HG02840 (cell line): ENCODE results near the gene NR1D2.
"Not testable (repeated sequence)": the region's sequence is repeated elsewhere in the genome, so short reads cannot be mapped to it uniquely, and the experiment has no call there.

Experiments
- ATAC-seq: cut with Tn5 transposase; IDR thresholded peaks from one replicate; pipeline ENCODE4 v1.9.1; 2021; ENCODE audit warnings: mild to moderate bottlenecking, moderate library complexity, moderate number of reproducible peaks; ENCODE audit not compliant: unreplicated experiment, low FRiP score

Gene NR1D2

GRCh38 chr3:23999012-23999641 is 54.0 kb downstream of the NR1D2 start:
- no peak for ATAC-seq

GRCh38 chr3:24002129-24002528 is 57.0 kb downstream of the NR1D2 start:
- no peak for ATAC-seq

GRCh38 chr3:24003466-24003865 is 58.4 kb downstream of the NR1D2 start:
- no peak for ATAC-seq

- ATAC-seq: no peak
Observed at GRCh38 chr3:24004171-24004938, 59.3 kb downstream of the NR1D2 start.

GRCh38 chr3:24005669-24006068 is 60.6 kb downstream of the NR1D2 start:
- no peak for ATAC-seq

- not testable (repeated sequence) for ATAC-seq
Observed at GRCh38 chr3:24010834-24011233, 65.7 kb downstream of the NR1D2 start.

GRCh38 chr3:24012589-24013269 is 67.6 kb downstream of the NR1D2 start:
- ATAC-seq: no peak

- ATAC-seq: no peak
Observed at GRCh38 chr3:24017305-24017704, 72.2 kb downstream of the NR1D2 start.

GRCh38 chr3:24018784-24019570 is 73.9 kb downstream of the NR1D2 start:
- no peak for ATAC-seq

GRCh38 chr3:24019585-24019984 is 74.5 kb downstream of the NR1D2 start:
- ATAC-seq: no peak

GRCh38 chr3:24020036-24020691 is 75.1 kb downstream of the NR1D2 start:
- ATAC-seq: no peak

- ATAC-seq: no peak
Observed at GRCh38 chr3:24023197-24023596, 78.1 kb downstream of the NR1D2 start.

GRCh38 chr3:24025805-24026204 is 80.7 kb downstream of the NR1D2 start:
- ATAC-seq: no peak

- ATAC-seq: not testable (repeated sequence)
Observed at GRCh38 chr3:24026665-24027064, 81.6 kb downstream of the NR1D2 start.

GRCh38 chr3:24027946-24028345 is 82.9 kb downstream of the NR1D2 start:
- ATAC-seq: no peak
